GM18873 (cell line): ENCODE data around the gene EPS8L3.
"Not testable (repeated sequence)": the region's sequence is repeated elsewhere in the genome, so short reads cannot be mapped to it uniquely, and the experiment has no call there.

ENCODE experiments used
- ATAC-seq: cut with Tn5 transposase; IDR thresholded peaks from one replicate; pipeline ENCODE4 v1.9.1; 2021; ENCODE audit warnings: mild to moderate bottlenecking, moderate library complexity, moderate number of reproducible peaks; ENCODE audit not compliant: unreplicated experiment, low FRiP score

Gene EPS8L3

DNA sequence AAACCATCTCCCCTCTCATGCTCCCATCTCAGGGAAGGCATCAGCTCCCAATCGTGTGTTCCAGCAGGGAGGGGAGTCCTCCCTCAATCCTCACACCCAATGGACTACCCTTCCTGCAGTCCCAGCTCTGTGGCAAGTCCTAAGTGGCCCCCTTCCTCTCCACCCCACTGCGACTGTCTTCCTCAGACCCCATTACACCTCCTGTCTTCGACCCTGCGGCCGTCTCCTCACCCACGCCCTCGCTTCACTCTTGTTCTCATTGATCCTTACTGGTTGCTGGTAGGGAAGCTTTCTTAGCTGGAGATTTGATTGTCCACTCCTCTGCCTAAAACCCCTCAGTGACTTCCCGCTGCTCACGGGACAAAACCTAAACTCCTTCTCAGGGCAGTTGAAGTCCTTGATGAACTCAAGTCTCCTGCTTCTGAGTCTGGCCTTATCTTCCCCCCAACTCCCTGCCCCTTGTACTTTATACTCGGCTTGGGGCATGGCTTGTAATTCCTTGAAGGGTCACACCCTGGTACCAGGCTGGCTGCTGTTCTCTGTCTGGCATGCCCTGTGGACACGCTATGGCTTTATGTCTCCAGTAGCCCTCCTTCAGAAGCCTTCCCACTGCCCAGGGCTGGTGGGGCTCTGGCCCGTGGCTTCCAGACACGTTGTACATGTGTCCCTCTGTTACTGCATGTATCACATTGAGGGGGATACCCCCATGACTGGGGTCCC is 2.3 kb upstream of the EPS8L3 start:
- ATAC-seq = no peak

DNA sequence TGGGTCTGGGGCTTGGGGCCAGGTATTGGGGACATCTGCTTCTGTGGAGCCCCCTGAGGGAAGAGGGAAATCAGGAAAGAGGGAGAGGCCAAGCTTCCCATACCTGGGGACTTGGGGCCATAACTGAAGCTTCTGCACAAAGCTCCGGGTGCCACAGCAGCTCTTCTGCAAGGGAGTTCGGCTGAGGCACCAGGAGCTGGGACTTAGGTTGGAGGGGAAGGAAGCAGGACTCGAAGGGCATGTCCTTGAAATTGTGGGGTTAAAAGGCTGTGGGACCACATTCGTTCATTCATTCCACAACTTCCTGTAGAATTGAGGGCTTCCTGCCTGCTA is 1.7 kb upstream of the EPS8L3 start:
- ATAC-seq = no peak

DNA sequence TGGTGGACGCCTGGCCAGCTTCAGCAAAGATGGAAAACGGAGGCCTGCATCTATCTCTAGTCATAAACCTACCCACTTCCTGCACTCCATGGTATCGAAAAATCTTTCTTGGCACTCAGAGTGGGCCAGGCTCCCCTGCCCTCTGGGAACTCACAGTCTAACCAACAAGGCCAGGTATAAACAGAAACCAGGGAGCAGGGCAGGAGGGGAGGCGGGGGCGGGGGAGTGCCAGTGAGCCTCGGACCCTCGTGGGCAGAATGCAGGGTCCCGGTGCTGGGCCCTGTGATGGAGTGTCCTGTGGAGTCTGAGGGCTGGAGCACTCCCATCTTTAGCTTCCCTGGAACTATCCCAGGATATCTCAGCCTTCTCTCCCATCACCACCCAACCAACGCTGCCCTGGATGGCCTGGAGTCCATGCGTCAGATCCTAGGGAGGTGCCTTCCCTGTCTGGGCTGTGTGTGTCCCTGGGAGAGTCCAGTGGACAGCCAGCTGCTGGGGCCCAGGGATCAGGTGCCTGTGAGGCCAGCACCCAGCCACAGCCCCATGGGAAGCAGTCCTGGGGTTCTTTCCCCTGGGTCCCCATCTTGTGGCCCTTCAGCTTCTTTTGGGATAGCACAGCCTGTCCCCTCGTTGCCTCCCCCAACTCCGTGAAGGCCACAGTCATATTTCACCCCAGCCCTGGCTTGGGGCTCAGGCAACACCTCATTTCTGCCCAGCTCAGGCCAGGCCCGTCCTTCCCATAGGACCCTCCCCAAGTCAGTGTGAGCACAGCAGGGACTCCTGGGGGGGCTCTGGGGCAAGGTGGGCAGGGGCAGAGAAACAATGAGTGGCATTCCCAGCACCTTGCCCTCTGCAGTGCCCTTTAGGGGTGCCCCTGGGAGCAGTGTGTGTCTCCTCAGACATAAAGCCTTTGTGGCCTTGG is 1.1 kb upstream of the EPS8L3 start:
- no peak for ATAC-seq

DNA sequence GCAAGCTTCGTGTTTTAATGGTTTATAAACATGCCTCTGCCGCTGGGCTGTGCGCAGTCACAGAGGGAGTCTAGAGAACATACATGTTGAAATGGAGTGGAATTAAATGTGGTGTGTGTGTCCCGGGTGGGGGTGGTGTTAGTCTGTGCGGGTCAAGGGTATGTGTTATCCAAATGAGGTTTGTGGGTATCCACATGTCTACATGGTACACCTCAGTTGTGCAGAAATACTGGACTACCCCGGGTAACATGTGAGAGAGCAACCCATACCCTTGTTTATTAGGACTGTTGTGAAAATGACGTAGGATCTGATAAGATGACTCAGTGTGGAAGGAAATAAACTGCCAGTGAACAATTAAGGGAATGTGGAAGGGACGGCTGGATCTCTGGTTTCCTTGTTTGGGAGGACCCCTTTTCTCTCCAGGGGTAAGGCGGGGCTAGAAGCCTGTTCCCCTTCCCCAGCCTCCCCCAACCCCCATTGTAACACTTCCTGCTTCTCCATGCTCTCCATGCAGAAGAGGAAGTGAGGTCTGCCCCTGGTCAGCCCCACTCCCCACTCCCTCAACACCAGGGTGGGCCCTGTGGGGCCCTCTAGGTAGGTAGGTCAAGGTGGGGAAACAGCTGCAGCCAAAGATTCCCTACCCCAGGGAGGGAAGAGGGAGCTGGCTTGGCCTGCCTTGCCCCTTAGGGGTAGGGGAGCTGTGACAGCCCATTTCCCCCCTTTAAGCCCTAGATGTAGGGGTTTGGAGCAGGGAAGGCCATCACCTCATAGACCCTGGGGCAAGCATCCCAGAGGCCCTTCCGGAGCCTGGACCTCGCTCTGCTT is 690 bp downstream of the EPS8L3 start:
- ATAC-seq = no peak

GRCh38 chr1:109762039-109762585 is 1.6 kb downstream of the EPS8L3 start:
- ATAC-seq = no peak

- no peak for ATAC-seq
Measured at GRCh38 chr1:109761227-109762038, 2.3 kb downstream of the EPS8L3 start.

GRCh38 chr1:109760581-109761226 is 3.0 kb downstream of the EPS8L3 start:
- ATAC-seq = no peak

GRCh38 chr1:109759513-109760334 is 4.0 kb downstream of the EPS8L3 start:
- no peak for ATAC-seq

DNA sequence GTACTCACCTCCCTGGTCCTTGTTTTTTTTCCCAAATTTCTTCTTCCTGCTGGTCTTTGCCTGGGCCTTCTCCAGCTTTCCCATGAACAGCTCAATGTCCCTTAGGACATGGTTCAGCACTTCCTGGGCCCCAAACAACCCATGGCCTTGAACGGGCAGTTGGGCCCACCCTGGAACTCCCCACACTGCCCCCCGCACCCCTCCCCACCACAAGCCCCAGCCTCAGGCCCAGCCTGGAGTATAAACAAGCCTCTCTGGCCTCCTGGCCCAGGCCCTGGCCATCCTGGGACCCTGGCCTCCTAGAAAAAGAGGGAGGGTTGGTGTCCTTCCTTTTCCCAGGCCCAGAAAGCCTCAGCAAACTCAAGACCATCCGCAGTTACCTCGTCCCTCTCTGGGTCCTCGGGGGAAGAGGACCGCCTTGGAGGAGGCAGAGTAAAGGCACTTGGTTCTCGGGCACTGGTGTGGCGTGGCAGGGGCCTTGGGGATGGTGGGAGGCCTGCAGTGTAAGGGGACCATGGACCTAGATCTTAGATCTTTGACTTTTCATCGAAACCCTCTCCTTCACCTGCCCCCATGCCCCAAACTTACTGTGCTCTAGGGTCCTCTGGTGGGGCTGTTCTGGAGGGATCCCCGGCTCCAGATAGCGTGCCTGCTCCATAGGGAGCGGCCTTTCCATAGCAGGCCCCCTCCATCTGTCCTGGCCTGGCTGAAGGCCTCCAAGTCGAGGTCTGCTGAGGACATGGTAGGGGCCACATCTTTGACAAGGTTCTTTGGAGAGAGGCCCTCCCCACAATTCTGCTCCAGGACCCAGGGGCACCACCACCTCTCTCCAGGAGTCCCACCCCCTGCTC is 5.6 kb downstream of the EPS8L3 start:
- no peak for ATAC-seq

- no peak for ATAC-seq
Measured at GRCh38 chr1:109756848-109757521, 6.7 kb downstream of the EPS8L3 start.

DNA sequence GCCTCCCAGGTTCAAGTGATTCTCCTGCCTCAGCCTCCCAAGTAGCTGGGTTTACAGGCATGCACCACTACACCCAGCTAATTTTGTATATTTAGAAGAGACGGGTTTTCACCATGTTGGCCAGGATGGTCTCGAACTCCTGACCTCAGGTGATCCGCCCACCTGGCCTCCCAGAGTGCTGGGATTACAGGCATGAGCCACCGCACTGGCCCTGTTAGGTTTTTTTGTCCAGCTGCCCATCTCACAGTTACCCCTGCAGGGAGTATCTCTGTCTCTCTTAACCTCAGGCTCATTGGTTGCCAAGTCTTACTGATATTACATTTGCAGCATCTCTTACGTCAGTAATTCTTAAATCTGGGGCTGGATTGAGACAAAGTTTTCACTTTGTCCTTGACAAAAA is 7.4 kb downstream of the EPS8L3 start:
- ATAC-seq = not testable (repeated sequence)

- ATAC-seq = no peak
Measured at GRCh38 chr1:109754738-109755137, 9.0 kb downstream of the EPS8L3 start.

DNA sequence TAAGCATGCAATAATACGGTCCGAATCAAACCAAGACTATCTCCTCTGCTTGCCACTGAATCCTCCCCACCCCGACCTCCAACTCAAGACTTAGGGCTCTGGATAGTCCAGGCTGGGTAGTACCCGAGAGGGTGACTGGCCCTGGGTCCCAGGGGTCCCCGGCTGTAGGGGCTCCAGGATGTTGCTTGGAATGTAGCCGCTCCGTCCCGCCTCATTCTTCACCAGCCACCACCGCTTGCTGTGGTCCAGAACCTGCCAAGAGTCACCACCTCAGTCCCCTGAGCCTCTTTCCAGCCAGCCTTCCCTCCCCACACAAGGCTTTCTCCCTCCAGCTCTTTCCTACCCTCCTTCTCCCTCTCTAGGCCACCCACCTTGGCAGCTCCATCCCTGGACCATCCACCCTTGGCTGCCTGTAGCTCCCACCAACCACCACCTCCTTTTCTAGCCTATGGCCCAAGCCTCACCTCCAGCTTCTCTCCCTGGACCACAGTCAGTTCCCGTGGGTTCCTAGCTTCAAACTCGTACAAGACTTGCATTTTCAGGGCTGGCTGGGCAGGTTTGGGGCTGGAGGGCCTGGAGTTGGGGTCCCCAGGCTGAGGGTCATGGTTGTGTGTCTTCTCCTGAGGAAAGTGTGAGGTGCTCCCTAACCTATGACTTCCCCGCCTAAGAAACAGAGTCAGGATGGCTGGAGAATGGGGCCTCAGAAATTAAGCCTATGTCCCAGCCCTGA is 12.0 kb downstream of the EPS8L3 start:
- no peak for ATAC-seq

DNA sequence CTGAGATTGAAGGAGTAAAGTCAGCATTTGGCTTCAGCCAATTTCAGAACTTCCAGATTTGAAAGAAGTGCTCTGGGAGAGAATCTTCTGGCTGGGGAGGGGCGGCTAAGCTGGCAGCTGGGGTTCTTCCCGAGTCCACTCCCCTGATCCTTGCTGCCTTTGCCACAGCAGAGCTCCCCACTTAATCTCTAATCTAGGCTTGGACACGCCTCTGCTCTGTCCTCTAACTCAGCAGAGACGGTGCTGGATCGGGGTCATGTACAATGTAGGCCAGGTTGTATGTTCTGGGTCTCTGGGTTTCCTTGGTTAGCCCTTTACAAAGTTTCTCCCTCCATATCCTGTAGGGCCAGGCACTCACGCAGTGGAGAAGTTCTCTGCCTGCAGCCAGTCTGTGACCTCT is 12.8 kb downstream of the EPS8L3 start:
- ATAC-seq = no peak

DNA sequence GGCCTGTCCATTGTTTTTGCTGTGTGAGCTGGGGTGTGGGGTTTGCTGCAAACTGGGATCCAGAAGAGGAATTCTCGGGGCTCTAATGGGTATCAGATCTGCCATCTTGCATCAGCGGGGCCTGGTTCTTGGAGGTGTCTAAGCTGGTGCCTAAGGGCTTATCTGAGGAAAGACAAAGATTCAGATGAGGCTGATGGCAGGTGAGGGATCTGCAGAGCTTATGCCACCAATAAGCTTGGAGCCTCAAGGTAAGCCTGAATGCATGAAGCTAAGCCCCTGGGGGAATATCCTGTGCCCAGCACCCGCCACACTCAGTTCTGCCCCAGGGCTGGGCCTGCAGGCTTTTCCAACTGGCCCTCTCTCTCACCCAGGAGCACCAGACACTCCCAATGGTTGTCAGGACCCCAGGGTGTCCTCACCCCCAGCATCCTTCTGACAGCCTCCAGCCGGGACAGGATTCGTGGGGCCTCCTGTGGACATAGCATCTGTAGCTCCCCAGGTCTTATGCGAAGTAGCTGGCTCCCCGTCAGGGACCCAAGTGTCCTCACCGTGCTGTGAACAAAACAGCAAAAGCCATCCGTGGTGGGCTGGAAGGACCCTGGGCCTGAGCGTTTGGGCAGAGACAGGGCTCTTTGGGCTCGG is 13.4 kb downstream of the EPS8L3 start:
- no peak for ATAC-seq

- no peak for ATAC-seq
Measured at GRCh38 chr1:109749221-109749620, 14.5 kb downstream of the EPS8L3 start.
